ENCODE results near the gene CLEC2A.
"Not testable (repeated sequence)": the region's sequence is repeated elsewhere in the genome, so short reads cannot be mapped to it uniquely, and the experiment has no call there.

The CLEC2A gene

GRCh38 chr12:9957834-9958233 lies 25.7 kb upstream of the CLEC2A start:
- no peaks in the 10 kb centered on the region for H3K36me3 ChIP-seq (ENCODE audit: insufficient read depth, low read length)
- no peaks in the 10 kb centered on the region for H3K79me2 ChIP-seq (ENCODE audit: insufficient read depth, low read length)
- H3K27ac ChIP-seq (ENCODE audit: low read length), result no peak overlapping the region
- H3K4me3 ChIP-seq (ENCODE audit: low read depth in 1 of 2, low read length in 2 of 2), result no peak overlapping the region
- no peak for TF ChIP-seq EZH2 (IDR thresholded peaks at IDR 0.05; ENCODE audit: borderline replicate concordance, low read depth, low read length, severe bottlenecking)
- no peak for TF ChIP-seq CTCF (IDR thresholded peaks at IDR 0.05; ENCODE audit: borderline replicate concordance, extremely low read depth, low read length, poor library complexity, severe bottlenecking)
- DNase-seq, result no peak
- H3K4me2 ChIP-seq (ENCODE audit: insufficient read depth, low read length), result no peak overlapping the region
- ATAC-seq (ENCODE audit: insufficient read depth, low read depth), result peak; percentile 82
- H3K9me3 ChIP-seq (ENCODE audit: insufficient read depth, low read length, severe bottlenecking), result no peaks in the 10 kb centered on the region
- H2AFZ ChIP-seq (ENCODE audit: low read depth, low read length), result no peak overlapping the region
- no peaks in the 10 kb centered on the region for H3K27me3 ChIP-seq (ENCODE audit: insufficient read depth, low read length, poor library complexity)
- H3K4me1 ChIP-seq (ENCODE audit: insufficient read depth, low read length), result peaks cover 18% of the 10 kb centered on the region
- H3K9ac ChIP-seq (ENCODE audit: low read depth, low read length), result no peak overlapping the region
- no peaks in the 10 kb centered on the region for H4K20me1 ChIP-seq (ENCODE audit: insufficient read depth, low read length)

GRCh38 chr12:9952954-9953729 lies 21.0 kb upstream of the CLEC2A start:
- H3K4me2 ChIP-seq (ENCODE audit: insufficient read depth, low read length); H2AFZ ChIP-seq (ENCODE audit: low read depth, low read length); ATAC-seq (ENCODE audit: insufficient read depth, low read depth); H3K4me3 ChIP-seq (ENCODE audit: low read depth in 1 of 2, low read length in 2 of 2); H3K36me3 ChIP-seq (ENCODE audit: insufficient read depth, low read length); H3K27me3 ChIP-seq (ENCODE audit: insufficient read depth, low read length, poor library complexity); H3K27ac ChIP-seq (ENCODE audit: low read length); H3K9ac ChIP-seq (ENCODE audit: low read depth, low read length); DNase-seq; H4K20me1 ChIP-seq (ENCODE audit: insufficient read depth, low read length); H3K9me3 ChIP-seq (ENCODE audit: insufficient read depth, low read length, severe bottlenecking); H3K79me2 ChIP-seq (ENCODE audit: insufficient read depth, low read length): not testable (repeated sequence)
- peaks cover 37% of the 10 kb centered on the region for H3K4me1 ChIP-seq (ENCODE audit: insufficient read depth, low read length)

- Histone ChIP-seq H3K27me3 (ENCODE audit: insufficient read depth, low read length, poor library complexity) (no peaks in the 10 kb centered on the region), H3K27ac (ENCODE audit: low read length) (peak overlapping the region; percentile 60), H3K4me1 (ENCODE audit: insufficient read depth, low read length) (peaks cover 27% of the 10 kb centered on the region), H3K4me2 (ENCODE audit: insufficient read depth, low read length) (peak overlapping the region; percentile 45), H2AFZ (ENCODE audit: low read depth, low read length) (peak overlapping the region; percentile 35; the same call in 1 of the 2 replicates), H4K20me1 (ENCODE audit: insufficient read depth, low read length) (no peaks in the 10 kb centered on the region), H3K9ac (ENCODE audit: low read depth, low read length) (0 out of 2 replicates have a peak overlapping the region, but pooled peaks have one; percentile 1), H3K9me3 (ENCODE audit: insufficient read depth, low read length, severe bottlenecking) (no peaks in the 10 kb centered on the region), H3K79me2 (ENCODE audit: insufficient read depth, low read length) (no peaks in the 10 kb centered on the region), H3K36me3 (ENCODE audit: insufficient read depth, low read length) (no peaks in the 10 kb centered on the region), H3K4me3 (ENCODE audit: low read depth in 1 of 2, low read length in 2 of 2) (0 out of 4 replicates have a peak overlapping the region, but pooled peaks of 1 of the 2 experiments have one; percentile 5)
- TF ChIP-seq EZH2 (IDR thresholded peaks at IDR 0.05; ENCODE audit: borderline replicate concordance, low read depth, low read length, severe bottlenecking), result no peak
- TF ChIP-seq CTCF (IDR thresholded peaks at IDR 0.05; ENCODE audit: borderline replicate concordance, extremely low read depth, low read length, poor library complexity, severe bottlenecking), result no peak
- peak; percentile 81 for DNase-seq
- peak; percentile 100 for ATAC-seq (ENCODE audit: insufficient read depth, low read depth)
These were observed 19.0 kb upstream of the CLEC2A start for GRCh38 chr12:9951026-9951675.

GRCh38 chr12:9948606-9949296 lies 16.6 kb upstream of the CLEC2A start:
- Histone ChIP-seq H3K36me3 (ENCODE audit: insufficient read depth, low read length) (no peaks in the 10 kb centered on the region), H3K9me3 (ENCODE audit: insufficient read depth, low read length, severe bottlenecking) (no peaks in the 10 kb centered on the region), H3K27me3 (ENCODE audit: insufficient read depth, low read length, poor library complexity) (no peaks in the 10 kb centered on the region), H3K27ac (ENCODE audit: low read length) (no peak overlapping the region), H3K9ac (ENCODE audit: low read depth, low read length) (no peak overlapping the region; the same call in 1 of the 2 replicates), H3K4me1 (ENCODE audit: insufficient read depth, low read length) (peaks cover 27% of the 10 kb centered on the region), H3K79me2 (ENCODE audit: insufficient read depth, low read length) (no peaks in the 10 kb centered on the region), H3K4me3 (ENCODE audit: low read depth in 1 of 2, low read length in 2 of 2) (no peak overlapping the region), H2AFZ (ENCODE audit: low read depth, low read length) (no peak overlapping the region), H4K20me1 (ENCODE audit: insufficient read depth, low read length) (no peaks in the 10 kb centered on the region), H3K4me2 (ENCODE audit: insufficient read depth, low read length) (no peak overlapping the region)
- no peak for TF ChIP-seq EZH2 (IDR thresholded peaks at IDR 0.05; ENCODE audit: borderline replicate concordance, low read depth, low read length, severe bottlenecking)
- TF ChIP-seq CTCF (IDR thresholded peaks at IDR 0.05; ENCODE audit: borderline replicate concordance, extremely low read depth, low read length, poor library complexity, severe bottlenecking), result no peak
- no peak for DNase-seq
- no peak for ATAC-seq (ENCODE audit: insufficient read depth, low read depth)

Measured in DND-41 (cell line).